GM12864 (cell line): ENCODE results near the gene SCFD2.
A peak's percentile ranks its signal among the peaks of the same experiment; 100 is the strongest.

Experiments
- DNase-seq: peaks from one replicate; pipeline ENCODE4 v3.0.0-alpha.2; 2011; ENCODE audit warnings: low read depth
- H3K4me3 ChIP-seq: 2 replicates; pipeline ENCODE4 v1.5.1; 2011; ENCODE audit warnings: mild to moderate bottlenecking, low read depth, low read length, control low read depth
- CTCF ChIP-seq: IDR thresholded peaks from 2 replicates; pipeline ENCODE4 v1.5.1; 2011; ENCODE audit warnings: low read depth, mild to moderate bottlenecking, moderate library complexity, low read length, control low read depth, inconsistent platforms; ENCODE audit errors: missing control alignments

Gene SCFD2

GRCh38 chr4:53022513-53023100 is 343.3 kb downstream of the SCFD2 start:
- DNase-seq: no peak
- no peak for TF ChIP-seq CTCF

GRCh38 chr4:53021754-53022512 is 343.9 kb downstream of the SCFD2 start:
- H3K4me3 ChIP-seq: no peak overlapping the region
- no peak for TF ChIP-seq CTCF
- DNase-seq: no peak

More at GRCh38 chr4:53022513-53023100, 343.3 kb downstream of the SCFD2 start:
- no peak overlapping the region for H3K4me3 ChIP-seq

GRCh38 chr4:53019485-53020382 is 346.1 kb downstream of the SCFD2 start:
- DNase-seq: no peak
- H3K4me3 ChIP-seq: no peak overlapping the region
- TF ChIP-seq CTCF: no peak

GRCh38 chr4:53018471-53018870 is 347.4 kb downstream of the SCFD2 start:
- no peak for DNase-seq
- no peak for TF ChIP-seq CTCF
- H3K4me3 ChIP-seq: no peak overlapping the region

- H3K4me3 ChIP-seq: no peak overlapping the region
- TF ChIP-seq CTCF: no peak
- DNase-seq: no peak
Measured at GRCh38 chr4:53016099-53016820, 349.6 kb downstream of the SCFD2 start.

- no peak overlapping the region for H3K4me3 ChIP-seq
- TF ChIP-seq CTCF: peak; percentile 57
- DNase-seq: no peak
Measured at GRCh38 chr4:53015681-53016080, 350.2 kb downstream of the SCFD2 start.
